Prostate gland (tissue), 2 donors: Measurements from ENCODE around the gene GKAP1. TPM values are rescaled to one million over a fixed set of nuclear protein-coding genes. Genes with fewer than 3 reads are reported as not detected.
"Not testable (repeated sequence)": the region's sequence is repeated elsewhere in the genome, so short reads cannot be mapped to it uniquely, and the experiment has no call there.

Experiments used
- DNase-seq: peaks from one replicate; pipeline ENCODE4 v3.0.0-alpha.2; 2019; ENCODE audit warnings: low spot score
- H3K27ac ChIP-seq, 2 donors: fragments of 200-600 bp; sonication (generic); 2 replicates each; pipeline ENCODE4 v1.5.1; 2017 to 2019
- H3K27me3 ChIP-seq: fragments of 200-600 bp; sonication (generic); replicated peaks from 2 replicates; pipeline ENCODE4 v1.5.1; 2019; ENCODE audit not compliant: insufficient read depth
- H3K36me3 ChIP-seq, 2 donors: fragments of 200-600 bp; sonication (generic); 1 replicate in 1 of 2; 2 replicates in 1 of 2; pipeline versions ENCODE4 v1.5.1 to v1.8.1; 2017 to 2019
- H3K4me1 ChIP-seq: fragments of 200-600 bp; sonication (generic); replicated peaks from 2 replicates; pipeline ENCODE4 v1.5.1; 2019
- H3K4me3 ChIP-seq, 2 donors: fragments of 200-600 bp; sonication (generic); 2 replicates each; pipeline ENCODE4 v1.5.1; 2017 to 2019
- H3K9me3 ChIP-seq: fragments of 200-600 bp; sonication (generic); 2 replicates; pipeline ENCODE4 v1.5.1; 2017
- POLR2A ChIP-seq: fragments of 450-650 bp; IDR thresholded peaks from one replicate; pipeline ENCODE4 v1.6.1; 2016; ENCODE audit warnings: antibody characterized with exemption, mild to moderate bottlenecking
- WGBS: methylation state at CpG from one replicate; pipeline ENCODE4 v1.1.5; 2018; 5-methylcytosine and 5-hydroxymethylcytosine counted together
- intact Hi-C: fragments of 100-400 bp; cut with DNase I; formaldehyde crosslinking; loops from one replicate; pipeline ENCODE4 v1.14.2; 2022
- total RNA-seq, 2 donors: library from RNA; depleted of rRNA; stranded (reverse); fragments of >200 nt; gene quantifications; one replicate each; pipeline ENCODE4 v1.1.0, GENCODE V29; 2016
- TF ChIP-seq, protein P1 (sequence below), 4 experiments: fragments of 200-600 bp in 2 of 4; fragments of 450-650 bp in 2 of 4; sonication (generic) in 2 of 4; IDR thresholded peaks; 1 replicate in 3 of 4; 2 replicates in 1 of 4; pipeline ENCODE4 v1.5.1; 2016 to 2019; ENCODE audit warnings: antibody characterized with exemption in 4 of 4, mild to moderate bottlenecking in 2 of 4, moderate library complexity in 2 of 4

GKAP1 gene
- 10 to 100 TPM; 10.2 to 26.1 TPM for total RNA-seq

DNA sequence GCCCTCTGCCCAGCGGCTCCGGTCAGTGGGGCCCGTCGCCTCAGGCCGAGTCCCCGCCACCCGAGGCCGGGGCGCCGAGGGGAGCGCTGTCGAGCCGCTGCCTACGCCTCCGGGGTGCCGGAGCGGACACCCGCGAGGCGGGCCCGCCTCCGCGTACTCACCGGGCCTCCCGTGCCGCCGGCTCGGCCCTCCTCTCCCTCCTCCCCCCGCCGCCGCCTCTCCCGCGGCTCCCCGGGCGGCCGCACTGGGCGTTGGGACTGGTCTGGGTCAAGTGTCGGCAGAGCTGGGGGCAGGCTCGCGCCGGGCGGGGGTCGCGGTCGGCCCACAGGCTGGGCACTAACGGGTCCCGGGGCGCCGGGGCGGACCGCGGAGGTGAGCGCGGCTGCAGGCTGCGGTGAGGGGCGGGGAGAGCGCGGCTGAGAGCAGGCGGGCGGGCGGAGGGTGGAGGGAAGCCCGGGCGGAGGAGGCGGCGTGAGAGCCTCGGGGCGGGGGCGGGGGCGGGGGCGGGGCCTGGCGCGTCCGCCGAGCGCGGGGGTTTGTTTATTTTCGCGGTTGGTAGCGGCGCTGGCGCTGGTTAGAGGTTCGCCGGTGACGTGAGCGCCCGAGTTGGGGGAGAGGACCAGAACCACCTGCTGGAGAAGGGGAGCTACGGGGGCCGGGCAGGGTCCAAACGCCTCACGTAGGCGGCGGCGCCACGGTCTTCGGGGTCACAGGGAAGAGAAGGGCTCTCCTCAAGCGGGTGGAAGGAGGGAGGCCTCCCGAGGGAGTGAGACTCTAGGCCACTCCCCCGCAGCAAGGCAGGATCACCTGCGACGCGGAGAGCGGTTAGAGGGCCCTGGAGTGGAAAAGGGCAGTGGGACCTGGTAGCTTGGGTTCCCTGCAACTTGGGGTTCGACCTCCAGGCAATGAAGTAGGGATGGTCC, at the start of gene GKAP1:
TSS of gene GKAP1 (minus strand) at position 414 of the 923 bp plus-strand sequence. CDS start 11,252 bp downstream, outside the sequence.
- not testable (repeated sequence) for H3K4me1 ChIP-seq, H3K36me3 ChIP-seq, H3K9me3 ChIP-seq, H3K27me3 ChIP-seq
- DNase-seq, result peak; percentile 66
- under 1% methylated on average over 48 of the region's 103 CpGs for WGBS
- intact Hi-C loops, result loop anchor here (5.0 to 10.0 kb wide), 2 partner anchors 193 to 445 kb away; partner anchors contain the start of gene IDNK
- TF ChIP-seq POLR2A, result peak; percentile 8
- TF ChIP-seq, protein P1, sequence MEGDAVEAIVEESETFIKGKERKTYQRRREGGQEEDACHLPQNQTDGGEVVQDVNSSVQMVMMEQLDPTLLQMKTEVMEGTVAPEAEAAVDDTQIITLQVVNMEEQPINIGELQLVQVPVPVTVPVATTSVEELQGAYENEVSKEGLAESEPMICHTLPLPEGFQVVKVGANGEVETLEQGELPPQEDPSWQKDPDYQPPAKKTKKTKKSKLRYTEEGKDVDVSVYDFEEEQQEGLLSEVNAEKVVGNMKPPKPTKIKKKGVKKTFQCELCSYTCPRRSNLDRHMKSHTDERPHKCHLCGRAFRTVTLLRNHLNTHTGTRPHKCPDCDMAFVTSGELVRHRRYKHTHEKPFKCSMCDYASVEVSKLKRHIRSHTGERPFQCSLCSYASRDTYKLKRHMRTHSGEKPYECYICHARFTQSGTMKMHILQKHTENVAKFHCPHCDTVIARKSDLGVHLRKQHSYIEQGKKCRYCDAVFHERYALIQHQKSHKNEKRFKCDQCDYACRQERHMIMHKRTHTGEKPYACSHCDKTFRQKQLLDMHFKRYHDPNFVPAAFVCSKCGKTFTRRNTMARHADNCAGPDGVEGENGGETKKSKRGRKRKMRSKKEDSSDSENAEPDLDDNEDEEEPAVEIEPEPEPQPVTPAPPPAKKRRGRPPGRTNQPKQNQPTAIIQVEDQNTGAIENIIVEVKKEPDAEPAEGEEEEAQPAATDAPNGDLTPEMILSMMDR (IDR thresholded peaks at IDR 0.05), result peak in 2 of 4 experiments; percentile 13 to 49
- Histone ChIP-seq H3K4me3 (peak within 1 kb of the TSS; percentile 80 to 81), H3K27ac (peak within 1 kb of the TSS; percentile 90 to 93)

DNA sequence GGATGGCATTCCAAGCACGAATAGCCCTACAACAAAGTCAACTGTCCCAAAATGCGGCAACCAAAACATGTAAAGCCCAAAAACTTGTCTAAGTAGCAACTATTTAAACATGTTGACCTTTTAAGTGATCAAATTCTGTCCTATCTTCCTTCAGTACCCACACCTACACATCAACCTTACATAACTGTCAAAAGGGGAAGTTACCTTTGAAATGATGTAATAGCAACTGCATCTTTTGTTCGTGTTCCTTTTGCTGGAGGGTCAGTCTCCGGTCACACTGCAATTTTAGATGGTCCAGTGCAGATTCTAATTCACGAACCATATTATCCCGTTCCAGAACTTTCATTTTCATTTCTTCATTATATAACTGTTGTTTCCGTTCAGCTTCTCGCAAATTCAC, 32.3 kb upstream of the GKAP1 start:
- intact Hi-C loops, H3K27ac ChIP-seq, H3K9me3 ChIP-seq, H3K36me3 ChIP-seq, H3K4me3 ChIP-seq, H3K27me3 ChIP-seq, H3K4me1 ChIP-seq, DNase-seq: not testable (repeated sequence)
- WGBS, result 91% methylated on average over 8 of the region's 8 CpGs

DNA sequence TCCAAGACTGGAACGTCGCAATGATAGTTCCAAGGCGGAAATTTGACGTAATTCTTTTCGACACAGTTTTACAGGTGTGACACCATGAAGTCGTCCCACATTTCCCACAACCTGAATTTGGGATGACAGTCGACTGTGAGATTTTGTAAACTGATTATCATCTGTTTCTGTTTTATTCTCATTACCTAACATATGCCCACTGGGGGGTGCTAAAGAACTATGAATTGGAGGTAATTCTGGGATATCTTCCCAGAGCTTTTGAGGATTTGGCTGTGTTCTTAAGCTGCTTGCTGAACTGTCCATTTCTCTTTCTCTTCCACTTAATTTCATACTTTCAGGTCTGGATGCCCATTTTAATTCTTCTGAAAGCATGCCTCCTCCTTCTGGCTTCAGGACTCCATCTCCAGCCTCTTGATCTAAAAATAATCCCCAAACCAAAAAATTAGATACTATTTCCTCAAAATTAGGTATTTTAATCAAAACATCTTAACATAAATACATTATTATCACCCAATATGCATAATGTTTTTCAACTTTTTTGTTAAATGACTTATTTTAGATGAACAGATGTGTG, 19.6 kb upstream of the GKAP1 start:
- H3K27ac ChIP-seq, H3K36me3 ChIP-seq, intact Hi-C loops, H3K27me3 ChIP-seq, H3K4me3 ChIP-seq, DNase-seq, H3K9me3 ChIP-seq, H3K4me1 ChIP-seq: not testable (repeated sequence)
- TF ChIP-seq, protein P1 (IDR thresholded peaks at IDR 0.05), result peak in 2 of 4 experiments; percentile 5 to 11
- 76% methylated on average over 7 of the region's 7 CpGs for WGBS

DNA sequence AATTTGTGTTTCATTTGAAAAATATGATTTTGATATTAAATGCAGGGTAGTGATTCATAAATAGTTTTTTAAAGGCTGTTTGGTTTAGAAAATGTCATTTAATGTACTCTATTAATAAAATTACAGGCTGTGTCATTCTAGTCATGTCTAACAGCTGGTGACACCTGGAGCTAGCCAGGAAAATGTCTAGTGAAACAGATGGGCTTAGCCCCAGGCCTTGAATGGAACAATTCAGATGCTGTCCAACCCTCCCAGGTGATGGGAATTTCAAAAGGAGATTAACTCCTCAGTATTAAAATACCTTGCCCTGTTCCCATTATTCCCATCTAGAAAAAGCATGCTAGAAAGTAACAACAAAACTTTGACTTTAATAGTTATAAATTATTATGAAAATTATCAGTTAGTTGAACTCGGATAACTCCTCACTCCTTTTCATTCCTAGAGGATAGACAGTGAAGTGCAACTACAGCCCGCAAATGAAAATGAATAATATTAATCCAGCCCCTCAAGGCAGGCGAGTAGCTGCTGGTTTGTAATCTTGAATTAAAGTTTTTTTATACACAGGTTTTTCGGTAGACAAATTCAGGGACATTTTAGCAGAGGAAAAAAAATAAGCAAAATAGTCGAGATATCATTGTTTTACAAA, 13.0 kb upstream of the GKAP1 start:
- H3K36me3 ChIP-seq, H3K4me3 ChIP-seq, H3K27ac ChIP-seq, H3K27me3 ChIP-seq, H3K9me3 ChIP-seq, DNase-seq, intact Hi-C loops, H3K4me1 ChIP-seq: not testable (repeated sequence)
- WGBS, result 59% methylated on average over 5 of the region's 5 CpGs

DNA sequence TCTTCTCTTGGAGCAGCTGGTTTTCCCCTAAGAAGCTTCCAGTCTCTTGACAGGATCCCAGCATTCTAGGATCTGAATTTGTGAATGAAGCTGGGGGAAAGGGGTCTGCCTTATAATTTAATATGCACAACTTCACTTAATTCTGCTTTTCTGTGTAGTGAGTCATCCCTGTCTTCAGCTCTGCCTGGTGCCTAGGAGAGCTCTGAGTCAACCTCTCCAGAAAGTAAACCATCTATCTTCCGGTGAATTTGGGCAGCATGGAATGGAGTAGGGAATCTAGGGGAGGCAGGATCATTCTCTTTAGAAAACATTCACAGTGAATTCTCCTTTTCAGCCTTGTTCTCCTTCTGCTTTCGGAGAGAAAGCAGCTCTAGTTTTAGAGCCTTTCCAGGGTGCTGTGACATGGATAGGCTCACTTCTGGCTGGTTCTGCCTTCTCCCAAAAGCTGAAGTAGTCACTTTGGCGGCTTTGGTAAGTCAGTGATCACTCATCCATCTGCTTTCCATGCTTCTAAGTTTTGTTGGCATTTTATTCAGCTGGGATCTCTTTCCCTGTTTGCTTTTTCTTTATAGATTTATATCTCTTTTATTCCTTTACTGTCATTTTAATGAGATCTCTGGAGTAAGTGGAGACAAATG, 7.5 kb upstream of the GKAP1 start:
- intact Hi-C loops, H3K36me3 ChIP-seq, H3K4me1 ChIP-seq, H3K4me3 ChIP-seq, H3K27ac ChIP-seq, H3K27me3 ChIP-seq, DNase-seq, H3K9me3 ChIP-seq: not testable (repeated sequence)
- 59% methylated on average over 3 of the region's 3 CpGs for WGBS

DNA sequence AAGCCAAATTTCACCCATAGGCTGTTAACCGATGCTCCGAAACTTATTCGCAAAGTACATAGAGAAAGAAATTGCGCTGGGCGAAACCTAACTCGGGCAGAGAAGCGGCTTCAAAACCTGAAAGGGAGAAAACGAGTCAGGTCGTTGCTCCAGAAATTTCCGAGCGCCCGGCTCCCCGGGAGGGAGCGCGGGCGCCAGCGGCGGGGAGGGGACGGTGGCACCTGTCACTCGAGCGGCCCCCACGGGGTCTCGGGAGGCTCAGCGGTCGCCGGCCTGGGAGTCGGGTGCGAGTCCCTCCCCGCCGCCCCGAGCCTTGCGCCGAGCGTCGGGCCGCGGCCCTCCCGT, 586 bp downstream of the GKAP1 start:
- H3K27me3 ChIP-seq, H3K4me1 ChIP-seq, H3K36me3 ChIP-seq, H3K9me3 ChIP-seq: not testable (repeated sequence)
- H3K4me3 ChIP-seq, result peak overlapping the region; percentile 80 to 81
- peak; percentile 10 for DNase-seq
- intact Hi-C loops, result loop anchor here (5.0 to 10.0 kb wide), 2 partner anchors 192 to 445 kb away; partner anchors contain the start of gene IDNK
- peak overlapping the region; percentile 90 to 93 for H3K27ac ChIP-seq
- WGBS, result under 1% methylated on average over 19 of the region's 38 CpGs

DNA sequence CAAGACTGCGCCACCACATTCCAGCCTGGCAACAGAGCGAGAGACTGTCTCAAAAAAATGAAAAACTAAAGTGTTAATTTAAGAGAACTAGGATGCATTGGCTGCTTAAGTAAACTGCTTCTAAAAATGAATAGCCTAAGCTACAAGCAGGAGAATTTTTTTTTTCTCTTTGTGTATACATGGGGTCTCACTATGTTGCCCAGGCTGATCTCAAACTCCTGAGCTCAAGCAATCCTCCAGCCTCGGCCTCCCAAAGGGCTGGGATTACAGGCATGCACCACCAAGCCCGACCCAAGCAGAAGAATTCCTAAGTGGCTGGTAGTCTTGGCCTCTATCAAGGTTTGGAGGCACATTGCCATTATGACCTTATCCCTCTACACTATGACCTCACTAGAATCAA, 2.4 kb downstream of the GKAP1 start:
- 98% methylated on average over 4 of the region's 4 CpGs for WGBS
- intact Hi-C loops, result loop anchor here (5.0 to 10.0 kb wide), 2 partner anchors 190 to 447 kb away; partner anchors contain the start of gene IDNK
- not testable (repeated sequence) for H3K4me1 ChIP-seq

DNA sequence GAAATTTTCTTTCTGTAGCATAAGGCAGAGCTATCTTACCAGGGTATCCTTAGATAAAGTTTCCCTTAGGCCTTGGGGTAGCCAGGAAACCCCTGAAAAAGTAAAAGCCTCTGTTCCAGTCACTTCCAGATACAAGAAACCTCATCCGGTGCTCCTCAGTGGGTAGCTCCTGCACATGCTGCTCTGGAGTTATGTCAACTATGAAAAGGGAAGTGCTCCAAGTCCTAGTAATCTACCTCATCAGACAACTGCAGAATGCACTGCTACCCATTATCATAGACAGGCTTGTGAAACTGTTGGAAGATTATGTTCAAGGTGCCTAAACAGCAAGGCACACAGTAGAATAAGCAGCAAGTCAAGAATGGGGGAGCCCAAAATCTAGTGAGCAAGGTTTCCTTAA, 8.4 kb downstream of the GKAP1 start:
- WGBS, result 44% methylated on average over 1 of the region's 1 CpG
- H3K4me1 ChIP-seq, H3K36me3 ChIP-seq, DNase-seq, H3K27me3 ChIP-seq, intact Hi-C loops, H3K9me3 ChIP-seq, H3K4me3 ChIP-seq, H3K27ac ChIP-seq: not testable (repeated sequence)

More for the DNA sequence above, 2.4 kb downstream of the GKAP1 start:
- H3K36me3 ChIP-seq, H3K9me3 ChIP-seq, H3K27ac ChIP-seq, H3K4me3 ChIP-seq, H3K27me3 ChIP-seq, DNase-seq: not testable (repeated sequence)

DNA sequence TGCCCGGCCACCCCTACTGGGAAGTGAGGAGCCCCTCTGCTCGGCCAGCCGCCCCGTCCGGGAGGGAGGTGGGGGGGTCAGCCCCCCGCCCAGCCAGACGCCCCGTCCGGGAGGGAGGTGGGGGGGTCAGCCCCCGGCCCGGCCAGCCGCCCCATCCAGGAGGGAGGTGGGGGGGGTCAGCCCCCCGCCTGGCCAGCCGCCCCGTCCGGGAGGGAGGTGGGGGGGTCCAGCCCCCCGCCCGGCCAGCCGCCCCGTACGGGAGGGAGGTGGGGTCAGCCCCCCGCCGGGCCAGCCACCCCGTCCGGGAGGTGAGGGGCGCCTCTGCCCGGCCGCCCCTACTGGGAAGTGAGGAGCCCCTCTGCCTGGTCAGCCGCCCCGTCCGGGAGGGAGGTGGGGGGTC, 13.1 kb downstream of the GKAP1 start:
- H3K27me3 ChIP-seq, H3K4me3 ChIP-seq, H3K4me1 ChIP-seq, H3K36me3 ChIP-seq, intact Hi-C loops, DNase-seq, H3K9me3 ChIP-seq, H3K27ac ChIP-seq: not testable (repeated sequence)
- WGBS, result 97% methylated on average over 6 of the region's 31 CpGs

DNA sequence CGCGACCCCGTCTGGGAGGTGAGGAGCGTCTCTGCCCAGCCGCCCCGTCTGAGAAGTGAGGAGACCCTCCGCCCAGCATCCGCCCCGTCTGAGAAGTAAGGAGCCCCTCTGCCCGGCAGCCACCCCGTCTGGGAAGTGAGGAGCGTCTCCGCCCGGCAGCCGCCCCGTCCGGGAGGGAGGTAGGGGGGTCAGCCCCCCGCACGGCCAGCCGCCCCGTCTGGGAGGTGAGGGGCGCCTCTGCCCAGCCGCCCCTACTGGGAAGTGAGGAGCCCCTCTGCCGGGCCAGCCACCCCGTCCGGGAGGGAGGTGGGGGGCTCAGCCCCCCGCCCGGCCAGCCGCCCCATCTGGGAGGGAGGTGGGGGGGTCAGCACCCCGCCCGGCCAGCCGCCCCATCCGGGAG, 13.6 kb downstream of the GKAP1 start:
- H3K4me3 ChIP-seq, H3K9me3 ChIP-seq, H3K36me3 ChIP-seq, H3K27me3 ChIP-seq, DNase-seq, intact Hi-C loops, H3K4me1 ChIP-seq, H3K27ac ChIP-seq: not testable (repeated sequence)
- WGBS, result 98% methylated on average over 17 of the region's 33 CpGs
